HepG2 (cell line): ENCODE measurements around the gene CACNA2D3. TPM values are rescaled to one million over a fixed set of nuclear protein-coding genes. Genes with fewer than 3 reads are reported as not detected.

ENCODE experiments used
- ATAC-seq: fragments of 200-7000 bp; cut with Tn5 transposase; 3 replicates; pipeline ENCODE4 v1.9.1; 2020; ENCODE audit warnings: mild to moderate bottlenecking, moderate library complexity
- BruUV-seq: library from RNA; stranded (reverse); fragments of 400-500 nt; replicated peaks from 2 replicates; lab custom pipeline; 2021; lab: Mats Ljungman, UMichigan
- CTCF ChIA-PET: fragments of 300-600 bp; formaldehyde crosslinking; extraction: SDS; loops from one replicate; lab custom pipeline; 2021; ENCODE audit warnings: low total read pairs, inconsistent platforms, low intra/inter-chr PET ratio; lab: Yijun Ruan, JAX
- POLR2A ChIA-PET: fragments of 350-600 bp; sonication (Branson Sonifier 250); formaldehyde crosslinking; loops from one replicate; lab custom pipeline; 2020; ENCODE audit warnings: antibody characterized with exemption, inconsistent platforms; lab: Yijun Ruan, JAX
- DNase-seq: peaks from one replicate; pipeline ENCODE4 v3.0.0-alpha.2; 2015; ENCODE audit warnings: low spot score
- FAIRE-seq: peaks from 3 replicates; lab custom pipeline; 2011; peaks lifted over from hg19 to GRCh38; lab: Jason Lieb, UNC
- H2AFZ ChIP-seq: one replicate; pipeline ENCODE4 v1.6.1; 2011; ENCODE audit warnings: low read length, inconsistent platforms
- H3K27ac ChIP-seq: fragments of 300-600 bp; 3 replicates; pipeline ENCODE4 v1.8.0; 2011; ENCODE audit warnings: mixed run types, mild to moderate bottlenecking, mixed read lengths, low read length, inconsistent platforms; ENCODE audit not compliant: insufficient read depth; ENCODE audit errors: extremely low read length
- H3K27me3 ChIP-seq, 2 experiments: fragments of 200-600 bp in 1 of 2; 2 replicates in 1 of 2; 3 replicates in 1 of 2; pipeline versions ENCODE4 v1.6.0 to v1.8.0; 2011; ENCODE audit warnings: low read length in 2 of 2, mild to moderate bottlenecking in 2 of 2, moderate library complexity in 2 of 2, inconsistent platforms in 1 of 2; ENCODE audit not compliant: insufficient read depth in 2 of 2, control insufficient read depth in 1 of 2
- H3K36me3 ChIP-seq, 2 experiments: fragments of 200-600 bp in 1 of 2; replicated peaks in 1 of 2; 2 replicates in 1 of 2; 3 replicates in 1 of 2; pipeline versions ENCODE4 v1.5.1 to v1.8.0; 2011; ENCODE audit warnings: low read length in 2 of 2, inconsistent platforms in 1 of 2; ENCODE audit not compliant: insufficient read depth in 2 of 2, control insufficient read depth in 1 of 2
- H3K4me1 ChIP-seq: 2 replicates; pipeline ENCODE4 v1.5.1; 2012; ENCODE audit warnings: low read length, inconsistent platforms; ENCODE audit not compliant: insufficient read depth
- H3K4me2 ChIP-seq: 2 replicates; pipeline ENCODE4 v1.6.0; 2011; ENCODE audit warnings: low read depth, low read length, inconsistent platforms
- H3K4me3 ChIP-seq, 3 experiments: fragments of 200-600 bp in 1 of 3; sonication (generic), shearing (Covaris generic) in 1 of 3; replicated peaks in 1 of 3; 2 replicates each; pipeline ENCODE4 v1.5.1; 2011 to 2016; ENCODE audit warnings: low read length in 3 of 3, inconsistent platforms in 2 of 3, low read depth in 2 of 3, mild to moderate bottlenecking in 2 of 3, control low read depth in 1 of 3, mixed read lengths in 1 of 3; ENCODE audit not compliant: insufficient read depth in 1 of 3
- H3K79me2 ChIP-seq: one replicate; pipeline ENCODE4 v1.6.1; 2011; ENCODE audit warnings: low read length, inconsistent platforms; ENCODE audit not compliant: insufficient read depth
- H3K9ac ChIP-seq: 2 replicates; pipeline ENCODE4 v1.6.0; 2011; ENCODE audit warnings: mild to moderate bottlenecking, low read depth, low read length, inconsistent platforms; ENCODE audit not compliant: insufficient read depth
- H3K9me3 ChIP-seq: 2 replicates; pipeline ENCODE4 v1.5.1; 2012; ENCODE audit warnings: mild to moderate bottlenecking, low read length
- H4K20me1 ChIP-seq: 2 replicates; pipeline ENCODE4 v1.6.0; 2011; ENCODE audit warnings: inconsistent platforms, mild to moderate bottlenecking, low read length, moderate library complexity; ENCODE audit not compliant: insufficient read depth
- HNF4A ChIP-seq: sonication (generic); formaldehyde crosslinking; IDR thresholded peaks from 2 replicates; pipeline ENCODE4 v1.4.0; 2020; ENCODE audit warnings: missing genetic modification reagents
- NFE2L1 ChIP-seq: sonication (generic); formaldehyde crosslinking; IDR thresholded peaks from 2 replicates; pipeline ENCODE4 v1.4.0; 2020; ENCODE audit warnings: missing genetic modification reagents, mild to moderate bottlenecking, borderline replicate concordance
- RAD51 ChIP-seq: fragments of 450-650 bp; IDR thresholded peaks from 2 replicates; pipeline ENCODE4 v1.6.1; 2016; ENCODE audit warnings: borderline replicate concordance
- ZIK1 ChIP-seq: sonication (generic); formaldehyde crosslinking; IDR thresholded peaks from 2 replicates; pipeline ENCODE4 v1.5.0; 2020; ENCODE audit warnings: mild to moderate bottlenecking, low read depth, missing genetic modification reagents, borderline replicate concordance
- ZNF136 ChIP-seq: sonication (generic); formaldehyde crosslinking; IDR thresholded peaks from 2 replicates; pipeline ENCODE4 v1.8.1; 2022; ENCODE audit warnings: low read depth, mild to moderate bottlenecking, moderate library complexity, missing genetic modification reagents
- ZNF143 ChIP-seq: sonication (generic); formaldehyde crosslinking; IDR thresholded peaks from 2 replicates; pipeline ENCODE4 v1.4.0; 2020; ENCODE audit warnings: missing genetic modification reagents
- ZNF253 ChIP-seq: sonication (generic); formaldehyde crosslinking; IDR thresholded peaks from 2 replicates; pipeline ENCODE4 v1.8.0; 2022; ENCODE audit warnings: mild to moderate bottlenecking, missing genetic modification reagents, borderline replicate concordance
- ZNF282 ChIP-seq: fragments of 450-650 bp; IDR thresholded peaks from 2 replicates; pipeline ENCODE4 v1.6.1; 2018; ENCODE audit not compliant: partially characterized antibody
- WGBS: methylation state at CpG from one replicate; pipeline ENCODE4 v1.1.6; 2017; ENCODE audit warnings: low lambda C conversion rate; 5-methylcytosine and 5-hydroxymethylcytosine counted together
- in situ Hi-C: cut with HindIII; loops from 2 replicates; pipeline ENCODE4 v1.10.0; 2017; ENCODE audit warnings: low pct_unique_long_range_greater_than_20kb; ENCODE audit not compliant: extremely low pct_ligation_motif_present
- intact Hi-C: fragments of 100-400 bp; cut with micrococcal nuclease; formaldehyde crosslinking; loops from one replicate; pipeline ENCODE4 v1.10.0; 2022; ENCODE audit not compliant: unreplicated experiment
- polyA plus RNA-seq, 8 experiments: library from polyadenylated mRNA; depleted of rRNA in 3 of 8; stranded (reverse) in 7 of 8; unstranded in 1 of 8; fragments of >200 nt; fragmentation: Illumina TruSeq in 4 of 8; extraction: Trizol in 4 of 8; gene quantifications; 2 replicates each; pipeline versions ENCODE4 v1.2.1 to v1.2.3, GENCODE V29; 2011 to 2016; ENCODE audit warnings: low read depth in 4 of 8, missing spikeins in 1 of 8, mixed read lengths in 1 of 8; ENCODE audit not compliant: insufficient read depth in 1 of 8
- total RNA-seq, 5 experiments: library from RNA; depleted of rRNA; stranded (reverse); fragments of >200 nt; fragmentation: Illumina TruSeq; extraction: Trizol; gene quantifications; 2 replicates each; pipeline ENCODE4 v1.2.3, GENCODE V29; 2016; ENCODE audit warnings: low read depth in 1 of 5
- TF ChIP-seq, protein P1 (sequence below): sonication (generic); formaldehyde crosslinking; IDR thresholded peaks from 2 replicates; pipeline ENCODE4 v1.4.0; 2020; ENCODE audit warnings: missing genetic modification reagents, mild to moderate bottlenecking, borderline replicate concordance
- TF ChIP-seq, protein P2 (sequence below): sonication (generic); formaldehyde crosslinking; IDR thresholded peaks from 2 replicates; pipeline ENCODE4 v1.5.0; 2020; ENCODE audit warnings: missing genetic modification reagents, mild to moderate bottlenecking, borderline replicate concordance
- TF ChIP-seq, protein P3 (sequence below): IDR thresholded peaks from 2 replicates; pipeline ENCODE4 v1.6.1; 2016; ENCODE audit warnings: low read depth
- TF ChIP-seq, protein P4 (sequence below): sonication (generic); formaldehyde crosslinking; IDR thresholded peaks from 2 replicates; pipeline ENCODE4 v1.4.0; 2020; ENCODE audit warnings: missing genetic modification reagents

CACNA2D3 gene
- total and polyA plus RNA-seq, 2 of the 13 experiments (the other 11 are each of a cell fraction or from before 2014, with no cell fraction given) = not detected

DNA sequence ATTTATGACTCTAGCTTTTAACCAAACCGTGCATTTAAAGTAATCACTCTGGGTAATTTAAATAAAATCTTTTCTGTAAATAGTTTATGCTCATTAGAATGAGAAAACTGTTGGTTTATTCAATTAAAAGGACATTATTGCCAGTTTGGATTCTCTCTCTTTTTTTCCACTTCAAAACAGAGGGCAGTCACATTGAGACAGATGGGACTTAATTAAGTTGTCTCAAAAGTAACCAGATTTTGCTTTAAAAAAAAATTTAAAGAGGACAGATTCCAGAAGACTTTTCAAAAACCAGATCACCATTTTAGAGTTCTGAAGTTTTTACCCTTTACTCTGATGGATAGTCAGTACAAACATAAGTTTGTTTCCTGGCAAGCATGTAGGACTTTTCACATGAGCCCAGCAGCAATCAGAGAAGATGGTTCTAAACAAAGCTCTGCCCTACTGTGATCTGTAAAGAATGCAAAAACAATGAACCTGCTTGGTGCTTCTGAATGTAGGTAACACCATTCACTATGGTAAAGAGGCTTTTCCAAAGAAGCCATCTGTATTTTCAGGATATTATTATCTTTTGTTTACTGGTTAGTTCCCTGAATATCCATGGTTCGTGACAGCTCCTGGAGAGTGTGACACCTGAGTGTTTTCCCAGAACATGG lies 669.3 kb downstream of the CACNA2D3 start:
- Histone ChIP-seq H3K9ac (no peak overlapping the region), H3K4me3 (no peak overlapping the region), H4K20me1 (no peaks in the 10 kb centered on the region), H3K9me3 (no peaks in the 10 kb centered on the region), H3K4me1 (no peaks in the 10 kb centered on the region), H3K27ac (no peak overlapping the region), H3K36me3 (no peaks in the 10 kb centered on the region), H3K27me3 (no peaks in the 10 kb centered on the region; a peak in 1 of 5 replicates), H2AFZ (no peak overlapping the region), H3K4me2 (no peak overlapping the region), H3K79me2 (no peaks in the 10 kb centered on the region)
- FAIRE-seq = no peak
- 0% methylated on average over 2 of the region's 2 CpGs for WGBS
- ChIA-PET POLR2A (no interaction called here), CTCF (no interaction called here)
- in situ Hi-C loops = no loop called here
- intact Hi-C loops = no loop called here
- no TSS peak for BruUV-seq
- no peak for ATAC-seq
- TF ChIP-seq, protein P1, sequence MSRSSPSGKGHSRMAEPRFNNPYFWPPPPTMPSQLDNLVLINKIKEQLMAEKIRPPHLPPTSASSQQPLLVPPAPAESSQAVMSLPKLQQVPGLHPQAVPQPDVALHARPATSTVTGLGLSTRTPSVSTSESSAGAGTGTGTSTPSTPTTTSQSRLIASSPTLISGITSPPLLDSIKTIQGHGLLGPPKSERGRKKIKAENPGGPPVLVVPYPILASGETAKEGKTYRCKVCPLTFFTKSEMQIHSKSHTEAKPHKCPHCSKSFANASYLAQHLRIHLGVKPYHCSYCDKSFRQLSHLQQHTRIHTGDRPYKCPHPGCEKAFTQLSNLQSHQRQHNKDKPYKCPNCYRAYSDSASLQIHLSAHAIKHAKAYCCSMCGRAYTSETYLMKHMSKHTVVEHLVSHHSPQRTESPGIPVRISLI (CRISPR knock-in tag) = no peak
- TF ChIP-seq NFE2L1 (CRISPR knock-in tag) = no peak
- TF ChIP-seq ZNF282 = no peak
- no peak for DNase-seq

DNA sequence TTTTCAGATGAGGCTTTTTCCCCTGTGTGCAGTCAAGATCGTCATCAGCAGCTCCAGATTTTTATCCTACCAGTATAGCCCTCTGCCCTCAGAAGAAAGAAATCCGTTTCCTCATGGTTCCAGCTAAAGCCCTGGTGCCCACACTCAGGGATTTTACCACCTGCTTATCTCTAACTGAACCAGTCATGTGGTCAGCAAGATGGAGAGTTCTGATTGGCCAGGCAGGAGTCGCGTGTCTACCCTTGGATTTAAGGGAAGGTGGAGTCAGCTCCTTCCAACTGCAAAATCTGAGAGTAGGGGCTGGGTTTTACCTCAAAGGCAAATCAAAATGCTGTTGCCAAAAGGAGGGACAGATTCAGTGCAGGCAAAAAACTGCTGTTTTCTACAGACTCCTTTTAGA lies 670.2 kb downstream of the CACNA2D3 start:
- no peak overlapping the region for H3K4me2 ChIP-seq
- H3K27me3 ChIP-seq = no peaks in the 10 kb centered on the region; a peak in 1 of 5 replicates
- intact Hi-C loops = no loop called here
- no peak overlapping the region for H2AFZ ChIP-seq
- ATAC-seq = no peak
- no peaks in the 10 kb centered on the region for H3K9me3 ChIP-seq
- POLR2A ChIA-PET = no interaction called here
- H3K79me2 ChIP-seq = no peaks in the 10 kb centered on the region
- no peaks in the 10 kb centered on the region for H3K4me1 ChIP-seq
- no peak overlapping the region for H3K4me3 ChIP-seq
- H3K9ac ChIP-seq = no peak overlapping the region
- H3K36me3 ChIP-seq = no peaks in the 10 kb centered on the region
- CTCF ChIA-PET = no interaction called here
- in situ Hi-C loops = no loop called here
- H3K27ac ChIP-seq = no peak overlapping the region
- no TSS peak for BruUV-seq
- FAIRE-seq = no peak
- H4K20me1 ChIP-seq = no peaks in the 10 kb centered on the region
- 23% methylated on average over 4 of the region's 4 CpGs for WGBS
- no peak for DNase-seq
- TF ChIP-seq RAD51 = no peak
- no peak for TF ChIP-seq ZNF136 (CRISPR knock-in tag)
- TF ChIP-seq HNF4A = no peak
- TF ChIP-seq, protein P2, sequence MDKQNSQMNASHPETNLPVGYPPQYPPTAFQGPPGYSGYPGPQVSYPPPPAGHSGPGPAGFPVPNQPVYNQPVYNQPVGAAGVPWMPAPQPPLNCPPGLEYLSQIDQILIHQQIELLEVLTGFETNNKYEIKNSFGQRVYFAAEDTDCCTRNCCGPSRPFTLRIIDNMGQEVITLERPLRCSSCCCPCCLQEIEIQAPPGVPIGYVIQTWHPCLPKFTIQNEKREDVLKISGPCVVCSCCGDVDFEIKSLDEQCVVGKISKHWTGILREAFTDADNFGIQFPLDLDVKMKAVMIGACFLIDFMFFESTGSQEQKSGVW (CRISPR knock-in tag) = no peak
- TF ChIP-seq, protein P3, sequence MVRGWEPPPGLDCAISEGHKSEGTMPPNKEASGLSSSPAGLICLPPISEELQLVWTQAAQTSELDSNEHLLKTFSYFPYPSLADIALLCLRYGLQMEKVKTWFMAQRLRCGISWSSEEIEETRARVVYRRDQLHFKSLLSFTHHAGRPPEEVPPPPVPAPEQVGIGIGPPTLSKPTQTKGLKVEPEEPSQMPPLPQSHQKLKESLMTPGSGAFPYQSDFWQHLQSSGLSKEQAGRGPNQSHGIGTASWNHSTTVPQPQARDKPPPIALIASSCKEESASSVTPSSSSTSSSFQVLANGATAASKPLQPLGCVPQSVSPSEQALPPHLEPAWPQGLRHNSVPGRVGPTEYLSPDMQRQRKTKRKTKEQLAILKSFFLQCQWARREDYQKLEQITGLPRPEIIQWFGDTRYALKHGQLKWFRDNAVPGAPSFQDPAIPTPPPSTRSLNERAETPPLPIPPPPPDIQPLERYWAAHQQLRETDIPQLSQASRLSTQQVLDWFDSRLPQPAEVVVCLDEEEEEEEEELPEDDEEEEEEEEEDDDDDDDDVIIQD (CRISPR knock-in tag) = no peak
- TF ChIP-seq, protein P4, sequence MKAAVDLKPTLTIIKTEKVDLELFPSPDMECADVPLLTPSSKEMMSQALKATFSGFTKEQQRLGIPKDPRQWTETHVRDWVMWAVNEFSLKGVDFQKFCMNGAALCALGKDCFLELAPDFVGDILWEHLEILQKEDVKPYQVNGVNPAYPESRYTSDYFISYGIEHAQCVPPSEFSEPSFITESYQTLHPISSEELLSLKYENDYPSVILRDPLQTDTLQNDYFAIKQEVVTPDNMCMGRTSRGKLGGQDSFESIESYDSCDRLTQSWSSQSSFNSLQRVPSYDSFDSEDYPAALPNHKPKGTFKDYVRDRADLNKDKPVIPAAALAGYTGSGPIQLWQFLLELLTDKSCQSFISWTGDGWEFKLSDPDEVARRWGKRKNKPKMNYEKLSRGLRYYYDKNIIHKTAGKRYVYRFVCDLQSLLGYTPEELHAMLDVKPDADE = no peak
- no peak for TF ChIP-seq ZNF143
- no peak for TF ChIP-seq ZNF253 (CRISPR knock-in tag)
- TF ChIP-seq ZIK1 (CRISPR knock-in tag) = no peak
